Measurements from ENCODE around the gene PLEKHN1.
"Not testable (repeated sequence)": the region's sequence is repeated elsewhere in the genome, so short reads cannot be mapped to it uniquely, and the experiment has no call there.

PLEKHN1 gene

DNA sequence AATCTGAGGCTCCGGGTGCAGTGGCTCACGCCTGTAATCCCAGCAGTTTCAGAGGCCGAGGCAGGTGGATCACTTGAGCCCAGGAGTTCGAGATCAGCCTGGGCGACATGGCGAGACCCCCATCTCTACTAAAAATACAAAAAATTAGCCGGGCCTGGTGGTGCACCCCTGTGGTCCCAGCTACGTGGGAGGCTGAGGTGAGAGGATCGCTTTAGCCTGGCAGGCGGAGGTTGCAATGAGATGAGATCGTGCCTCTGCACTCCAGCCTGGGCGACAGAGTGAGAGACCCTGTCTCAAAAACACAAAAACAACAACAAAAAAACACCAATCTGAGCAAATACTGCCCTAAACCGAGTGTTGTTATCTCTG is 46.4 kb downstream of the PLEKHN1 start:
- H3K27me3 ChIP-seq (ENCODE audit: control insufficient read depth, insufficient read depth, low read length); H3K9me3 ChIP-seq (ENCODE audit: control insufficient read depth, insufficient read depth, low read length); H3K36me3 ChIP-seq (ENCODE audit: control insufficient read depth, insufficient read depth, low read length): not testable (repeated sequence)
- Histone ChIP-seq H3K9ac (ENCODE audit: low read depth, low read length) (peak overlapping the region; percentile 53; the same call in 1 of the 2 replicates), H3K4me1 (ENCODE audit: control insufficient read depth, insufficient read depth, low read length) (peaks cover 16% of the 10 kb centered on the region; the same call in 1 of the 2 replicates), H3K27ac (ENCODE audit: low read depth, low read length) (peak overlapping the region; percentile 86), H3K4me3 (ENCODE audit: low read depth, low read length) (peak overlapping the region; percentile 77)

DNA sequence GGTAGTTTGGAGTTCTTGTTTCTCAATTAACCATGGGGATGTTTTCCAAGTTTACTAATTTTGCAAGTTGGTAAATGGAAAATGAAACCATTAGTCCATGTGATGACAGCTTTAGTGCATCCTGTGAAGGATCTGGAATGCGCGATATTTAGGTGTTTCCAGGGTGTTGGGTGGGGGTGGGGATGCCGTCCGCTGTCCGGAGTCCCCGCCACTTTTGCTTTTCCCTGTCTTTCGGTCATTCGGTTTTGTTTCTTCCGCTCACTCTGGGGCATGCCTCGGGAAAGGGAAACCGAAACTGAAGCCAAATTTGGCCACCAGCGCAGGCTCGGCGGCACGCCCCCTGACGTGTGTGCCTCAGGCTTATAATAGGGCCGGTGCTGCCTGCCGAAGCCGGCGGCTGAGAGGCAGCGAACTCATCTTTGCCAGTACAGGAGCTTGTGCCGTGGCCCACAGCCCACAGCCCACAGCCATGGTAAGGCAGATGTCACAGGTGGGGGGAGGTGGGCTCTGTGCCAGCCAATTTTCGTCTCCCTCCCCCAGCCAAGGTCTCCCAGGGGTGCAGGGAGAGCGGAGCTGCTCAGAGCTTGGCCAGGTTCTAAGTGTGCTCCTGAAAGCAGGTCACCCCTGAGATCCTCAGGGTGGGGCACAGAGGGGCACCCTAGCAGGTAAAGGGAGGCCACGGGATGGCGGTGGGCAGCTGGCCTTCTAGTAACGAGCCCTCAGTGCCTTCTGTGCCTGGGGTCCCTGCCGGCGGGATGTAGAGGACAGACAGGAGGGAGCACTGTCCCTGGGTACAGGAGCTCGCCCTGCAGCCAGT is 47.0 kb downstream of the PLEKHN1 start, which contains the start of gene ISG15:
TSS of gene ISG15 (plus strand) at position 393 of the 817 bp plus-strand sequence. CDS start at position 470, 77 bp downstream.
- Histone ChIP-seq H3K9me3 (ENCODE audit: control insufficient read depth, insufficient read depth, low read length) (no peaks in the 10 kb centered on the region), H3K27ac (ENCODE audit: low read depth, low read length) (peak within 1 kb of the TSS; percentile 86), H3K4me3 (ENCODE audit: low read depth, low read length) (peak within 1 kb of the TSS; percentile 77), H3K4me1 (ENCODE audit: control insufficient read depth, insufficient read depth, low read length) (peaks cover 16% of the 10 kb centered on the region; the same call in 1 of the 2 replicates), H3K36me3 (ENCODE audit: control insufficient read depth, insufficient read depth, low read length) (no peaks in the 10 kb centered on the region), H3K27me3 (ENCODE audit: control insufficient read depth, insufficient read depth, low read length) (no peaks in the 10 kb centered on the region), H3K9ac (ENCODE audit: low read depth, low read length) (peak within 1 kb of the TSS; percentile 64)

- no peaks in the 10 kb centered on the region for H3K36me3 ChIP-seq (ENCODE audit: control insufficient read depth, insufficient read depth, low read length)
- no peak overlapping the region for H3K27ac ChIP-seq (ENCODE audit: low read depth, low read length)
- peaks cover 16% of the 10 kb centered on the region; the same call in 1 of the 2 replicates for H3K4me1 ChIP-seq (ENCODE audit: control insufficient read depth, insufficient read depth, low read length)
- peak overlapping the region; percentile 64; the same call in 1 of the 2 replicates for H3K9ac ChIP-seq (ENCODE audit: low read depth, low read length)
- H3K4me3 ChIP-seq (ENCODE audit: low read depth, low read length): peak overlapping the region; percentile 77
- no peaks in the 10 kb centered on the region for H3K27me3 ChIP-seq (ENCODE audit: control insufficient read depth, insufficient read depth, low read length)
- no peaks in the 10 kb centered on the region for H3K9me3 ChIP-seq (ENCODE audit: control insufficient read depth, insufficient read depth, low read length)
These were observed 47.8 kb downstream of the PLEKHN1 start for GRCh38 chr1:1013922-1014648.

- Histone ChIP-seq H3K9me3 (ENCODE audit: control insufficient read depth, insufficient read depth, low read length) (no peaks in the 10 kb centered on the region), H3K27me3 (ENCODE audit: control insufficient read depth, insufficient read depth, low read length) (no peaks in the 10 kb centered on the region), H3K27ac (ENCODE audit: low read depth, low read length) (no peak overlapping the region), H3K36me3 (ENCODE audit: control insufficient read depth, insufficient read depth, low read length) (no peaks in the 10 kb centered on the region), H3K4me3 (ENCODE audit: low read depth, low read length) (no peak overlapping the region), H3K4me1 (ENCODE audit: control insufficient read depth, insufficient read depth, low read length) (peaks cover 16% of the 10 kb centered on the region; the same call in 1 of the 2 replicates), H3K9ac (ENCODE audit: low read depth, low read length) (no peak overlapping the region)
These were observed 48.8 kb downstream of the PLEKHN1 start for GRCh38 chr1:1014799-1015681.

DNA sequence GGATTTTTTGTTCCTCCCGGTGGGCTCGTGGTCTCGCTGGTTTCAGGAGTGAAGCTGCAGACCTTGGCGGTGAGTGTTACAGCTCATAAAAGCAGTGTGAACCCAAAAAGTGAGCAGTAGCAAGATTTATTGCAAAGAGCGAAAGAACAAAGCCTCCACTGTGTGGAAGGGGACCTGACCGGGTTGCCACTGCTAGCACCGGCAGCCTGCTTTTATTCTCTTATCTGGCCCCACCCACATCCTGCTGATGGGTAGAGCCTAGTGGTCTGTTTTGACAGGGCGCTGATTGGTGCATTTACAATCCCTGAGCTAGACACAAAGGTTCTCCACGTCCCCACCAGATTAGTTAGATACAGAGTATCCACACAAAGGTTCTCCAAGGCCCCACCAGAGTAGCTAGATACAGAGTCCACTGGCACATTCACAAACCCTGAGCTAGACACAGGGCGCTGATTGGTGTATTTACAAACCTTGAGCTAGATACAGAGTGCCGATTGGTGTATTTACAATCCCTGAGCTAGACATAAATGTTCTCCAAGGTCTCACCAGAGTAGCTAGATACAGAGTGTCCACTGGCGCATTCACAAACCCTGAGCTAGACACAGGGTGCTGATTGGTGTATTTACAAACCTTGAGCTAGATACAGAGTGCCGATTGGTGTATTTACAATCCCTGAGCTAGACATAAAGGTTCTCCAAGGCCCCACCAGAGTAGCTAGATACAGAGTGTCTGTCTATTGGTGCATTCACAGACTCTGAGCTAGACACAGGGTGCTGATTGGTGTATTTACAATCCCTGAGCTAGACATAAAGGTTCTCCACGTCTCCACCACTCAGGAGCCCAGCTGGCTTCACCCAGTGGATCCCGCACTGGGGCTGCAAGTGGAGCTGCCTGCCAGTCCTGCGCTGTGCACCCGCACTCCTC is 51.4 kb downstream of the PLEKHN1 start:
- not testable (repeated sequence) for H3K27ac ChIP-seq (ENCODE audit: low read depth, low read length); H3K4me3 ChIP-seq (ENCODE audit: low read depth, low read length); H3K9ac ChIP-seq (ENCODE audit: low read depth, low read length); H3K36me3 ChIP-seq (ENCODE audit: control insufficient read depth, insufficient read depth, low read length); H3K9me3 ChIP-seq (ENCODE audit: control insufficient read depth, insufficient read depth, low read length); H3K27me3 ChIP-seq (ENCODE audit: control insufficient read depth, insufficient read depth, low read length)
- peaks cover 28% of the 10 kb centered on the region for H3K4me1 ChIP-seq (ENCODE audit: control insufficient read depth, insufficient read depth, low read length)

- peaks cover 27% of the 10 kb centered on the region for H3K4me1 ChIP-seq (ENCODE audit: control insufficient read depth, insufficient read depth, low read length)
- not testable (repeated sequence) for H3K4me3 ChIP-seq (ENCODE audit: low read depth, low read length); H3K27me3 ChIP-seq (ENCODE audit: control insufficient read depth, insufficient read depth, low read length); H3K9me3 ChIP-seq (ENCODE audit: control insufficient read depth, insufficient read depth, low read length); H3K9ac ChIP-seq (ENCODE audit: low read depth, low read length); H3K36me3 ChIP-seq (ENCODE audit: control insufficient read depth, insufficient read depth, low read length); H3K27ac ChIP-seq (ENCODE audit: low read depth, low read length)
These were observed 52.0 kb downstream of the PLEKHN1 start for GRCh38 chr1:1018321-1018685.

DNA sequence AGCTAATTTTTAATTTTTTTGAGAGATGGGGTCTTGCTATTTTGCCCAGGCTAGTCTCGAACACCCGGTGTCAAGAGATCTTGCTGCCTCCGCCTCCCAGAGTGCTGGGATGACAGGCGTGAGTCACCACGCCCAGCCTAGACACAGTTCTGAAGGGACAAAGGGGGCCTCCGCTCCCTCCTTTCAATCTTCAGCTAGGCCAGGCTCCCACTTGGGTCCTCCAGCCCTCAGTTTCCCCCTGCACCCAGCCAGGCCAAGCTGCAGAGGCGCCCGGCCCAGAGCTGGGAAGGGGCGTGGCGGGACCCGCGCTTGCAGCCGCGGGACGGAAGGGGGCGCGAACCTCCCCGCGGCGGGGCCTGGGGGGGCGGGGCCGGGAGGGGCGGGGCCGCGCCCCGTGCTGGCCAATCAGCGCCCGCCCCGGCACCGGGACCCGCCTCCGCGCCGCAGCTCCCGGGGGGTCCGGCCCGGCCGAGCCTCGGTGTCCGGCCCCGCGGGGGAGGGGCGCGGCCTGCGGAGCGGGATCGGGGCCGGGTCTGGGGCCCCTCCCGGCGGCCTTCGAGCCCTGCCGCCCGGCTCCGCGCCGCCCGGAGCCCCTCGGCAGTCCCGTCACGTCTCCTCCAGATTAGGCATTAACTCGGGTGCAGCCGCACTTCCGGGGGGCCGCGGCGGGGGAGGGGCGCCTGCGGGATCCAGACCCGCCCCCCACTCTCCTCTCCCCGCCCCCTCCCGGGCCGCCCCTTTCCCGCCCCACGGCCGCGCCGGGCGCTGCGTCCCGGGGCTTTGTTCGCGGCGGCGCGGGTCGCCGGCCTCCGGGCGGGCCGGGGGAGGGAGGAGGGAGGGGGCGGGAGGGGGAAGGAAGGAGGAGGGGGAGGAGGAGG is 53.1 kb downstream of the PLEKHN1 start:
- H3K9ac ChIP-seq (ENCODE audit: low read depth, low read length): no peak overlapping the region

DNA sequence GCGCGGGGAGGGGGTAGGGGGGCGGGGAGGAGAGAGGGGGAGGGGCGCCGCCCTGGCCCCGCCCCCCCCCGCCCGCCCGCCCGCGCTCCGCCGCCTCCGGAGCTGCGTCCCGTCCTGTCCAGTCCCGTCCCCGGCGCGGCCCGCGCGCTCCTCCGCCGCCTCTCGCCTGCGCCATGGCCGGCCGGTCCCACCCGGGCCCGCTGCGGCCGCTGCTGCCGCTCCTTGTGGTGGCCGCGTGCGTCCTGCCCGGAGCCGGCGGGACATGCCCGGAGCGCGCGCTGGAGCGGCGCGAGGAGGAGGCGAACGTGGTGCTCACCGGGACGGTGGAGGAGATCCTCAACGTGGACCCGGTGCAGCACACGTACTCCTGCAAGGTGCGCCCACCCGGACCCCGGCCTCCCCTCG is 53.7 kb downstream of the PLEKHN1 start, which contains the start of gene AGRN:
TSS of gene AGRN (plus strand) at position 121 of the 405 bp plus-strand sequence. CDS start at position 174, 53 bp downstream.
- H3K9ac ChIP-seq (ENCODE audit: low read depth, low read length): peak within 1 kb of the TSS; percentile 51; the same call in 1 of the 2 replicates
- peak within 1 kb of the TSS; percentile 91 for H3K27ac ChIP-seq (ENCODE audit: low read depth, low read length)
- peak within 1 kb of the TSS; percentile 72 for H3K4me3 ChIP-seq (ENCODE audit: low read depth, low read length)
- H3K4me1 ChIP-seq (ENCODE audit: control insufficient read depth, insufficient read depth, low read length): peaks cover 35% of the 10 kb centered on the region
- no peaks in the 10 kb centered on the region; the same call in 1 of the 2 replicates for H3K27me3 ChIP-seq (ENCODE audit: control insufficient read depth, insufficient read depth, low read length)
- H3K9me3 ChIP-seq (ENCODE audit: control insufficient read depth, insufficient read depth, low read length): no peaks in the 10 kb centered on the region
- peaks cover 4% of the 10 kb centered on the region; the same call in 1 of the 2 replicates for H3K36me3 ChIP-seq (ENCODE audit: control insufficient read depth, insufficient read depth, low read length)

More for the DNA sequence above, 53.1 kb downstream of the PLEKHN1 start:
- peak overlapping the region; percentile 45; the same call in 1 of the 2 replicates for H3K4me3 ChIP-seq (ENCODE audit: low read depth, low read length)
- H3K4me1 ChIP-seq (ENCODE audit: control insufficient read depth, insufficient read depth, low read length): peaks cover 34% of the 10 kb centered on the region
- H3K9me3 ChIP-seq (ENCODE audit: control insufficient read depth, insufficient read depth, low read length): no peaks in the 10 kb centered on the region
- H3K36me3 ChIP-seq (ENCODE audit: control insufficient read depth, insufficient read depth, low read length): peaks cover 4% of the 10 kb centered on the region; the same call in 1 of the 2 replicates
- no peaks in the 10 kb centered on the region; the same call in 1 of the 2 replicates for H3K27me3 ChIP-seq (ENCODE audit: control insufficient read depth, insufficient read depth, low read length)
- H3K27ac ChIP-seq (ENCODE audit: low read depth, low read length): peak overlapping the region; percentile 91

GRCh38 chr1:1020415-1021009 is 54.2 kb downstream of the PLEKHN1 start:
- peaks cover 38% of the 10 kb centered on the region for H3K4me1 ChIP-seq (ENCODE audit: control insufficient read depth, insufficient read depth, low read length)
- peak overlapping the region; percentile 76 for H3K27ac ChIP-seq (ENCODE audit: low read depth, low read length)
- H3K9ac ChIP-seq (ENCODE audit: low read depth, low read length): peak overlapping the region; percentile 51; the same call in 1 of the 2 replicates

More at GRCh38 chr1:1020415-1021009, 54.2 kb downstream of the PLEKHN1 start:
- H3K27me3 ChIP-seq (ENCODE audit: control insufficient read depth, insufficient read depth, low read length): no peaks in the 10 kb centered on the region; the same call in 1 of the 2 replicates
- no peaks in the 10 kb centered on the region for H3K9me3 ChIP-seq (ENCODE audit: control insufficient read depth, insufficient read depth, low read length)
- peak overlapping the region; percentile 72 for H3K4me3 ChIP-seq (ENCODE audit: low read depth, low read length)
- H3K36me3 ChIP-seq (ENCODE audit: control insufficient read depth, insufficient read depth, low read length): peaks cover 4% of the 10 kb centered on the region; the same call in 1 of the 2 replicates

Measured in HUES48 (cell line).